Measurements from ENCODE around the gene AIG1. TPM values are rescaled to one million over a fixed set of nuclear protein-coding genes. Genes with fewer than 3 reads are reported as not detected.

AIG1 gene
- total RNA-seq, 1 experiment from 2014 or later: 51.1 TPM

GRCh38 chr6:143221698-143222097, 161.0 kb downstream of the AIG1 start:
- Histone ChIP-seq H3K9me2 (ENCODE audit: insufficient read depth) (no peaks in the 10 kb centered on the region), H3K79me2 (ENCODE audit: insufficient read depth, low read length) (no peaks in the 10 kb centered on the region), H3K9ac (ENCODE audit: low read length) (no peak overlapping the region), H3K9me3 (ENCODE audit: control insufficient read depth in 1 of 2, insufficient read depth in 1 of 2, low read depth in 1 of 2, low read length in 2 of 2) (no peaks in the 10 kb centered on the region), H3K36me3 (ENCODE audit: control insufficient read depth in 1 of 2, insufficient read depth in 2 of 2, low read length in 2 of 2) (no peaks in the 10 kb centered on the region), H3K4me3 (replicated peaks in 1 of 2; ENCODE audit: low read depth in 1 of 2, low read length in 2 of 2) (no peak overlapping the region), H3K4me2 (ENCODE audit: low read length) (no peak overlapping the region), H3K4me1 (ENCODE audit: control insufficient read depth in 1 of 2, insufficient read depth in 2 of 2, low read length in 2 of 2) (no peaks in the 10 kb centered on the region), H3K27ac (ENCODE audit: low read depth, low read length) (no peak overlapping the region), H4K20me1 (ENCODE audit: insufficient read depth) (no peaks in the 10 kb centered on the region), H3K27me3 (ENCODE audit: insufficient read depth, low read length) (no peaks in the 10 kb centered on the region), H2AFZ (ENCODE audit: low read depth, low read length, poor library complexity, severe bottlenecking) (no peak overlapping the region)
- POLR2A ChIA-PET: no interaction called here
- DNase-seq (ENCODE audit: low read depth, low spot score): no peak
- CTCF ChIA-PET: no interaction called here
- intact Hi-C loops (cut with micrococcal nuclease): no loop called here
- no peak for ATAC-seq
- BruUV-seq (replicated peaks): no TSS peak
- no peak for TF ChIP-seq FOSL1 (IDR thresholded peaks at IDR 0.05; ENCODE audit: low read depth)
- no peak for TF ChIP-seq POLR2AphosphoS5 (IDR thresholded peaks at IDR 0.05; ENCODE audit: low read depth, low read length)
- no peak for TF ChIP-seq SRF (IDR thresholded peaks at IDR 0.05; ENCODE audit: low read depth)
- no peak for TF ChIP-seq POLR2A (IDR thresholded peaks at IDR 0.05; ENCODE audit: borderline replicate concordance, extremely low read depth, insufficient read depth, insufficient read length)
- no peak for TF ChIP-seq SP1 (IDR thresholded peaks at IDR 0.05; ENCODE audit: low read depth)
- TF ChIP-seq TCF7L2 (IDR thresholded peaks at IDR 0.05; ENCODE audit: borderline replicate concordance, extremely low read depth, insufficient read depth, insufficient read length): no peak
- TF ChIP-seq CBX3 (IDR thresholded peaks at IDR 0.05; ENCODE audit: low read depth): no peak
- no peak for TF ChIP-seq CTCF (IDR thresholded peaks at IDR 0.05 in 2 of 3, conservative IDR thresholded peaks at IDR 0.05 in 1 of 3; ENCODE audit: borderline replicate concordance in 1 of 3, insufficient read depth in 1 of 3, low read depth in 2 of 3, low read length in 2 of 3)
- TF ChIP-seq ATF3 (IDR thresholded peaks at IDR 0.05): no peak
- no peak for TF ChIP-seq SIN3A (IDR thresholded peaks at IDR 0.05; ENCODE audit: low read depth)
- TF ChIP-seq REST (IDR thresholded peaks at IDR 0.05; ENCODE audit: low read depth): no peak
- TF ChIP-seq CEBPB (IDR thresholded peaks at IDR 0.05; ENCODE audit: low read depth): no peak
- TF ChIP-seq JUND (IDR thresholded peaks at IDR 0.05): no peak
- no peak for TF ChIP-seq YY1 (IDR thresholded peaks at IDR 0.05; ENCODE audit: extremely low read depth, insufficient replicate concordance, low read depth, low read length)
- no peak for TF ChIP-seq EGR1 (IDR thresholded peaks at IDR 0.05; ENCODE audit: low read depth)
- no peak for TF ChIP-seq ZNF274 (IDR thresholded peaks at IDR 0.05; ENCODE audit: low read depth, low read length)
- no peak for TF ChIP-seq MAX (IDR thresholded peaks at IDR 0.05)
- RAD21 ChIA-PET (ENCODE audit: low non-redundant PET in 1 of 2, low total read pairs in 2 of 2, uncharacterized antibody in 2 of 2, unreplicated experiment in 2 of 2): no interaction called here
